Measurements from ENCODE around the gene USP7.

USP7 gene

DNA sequence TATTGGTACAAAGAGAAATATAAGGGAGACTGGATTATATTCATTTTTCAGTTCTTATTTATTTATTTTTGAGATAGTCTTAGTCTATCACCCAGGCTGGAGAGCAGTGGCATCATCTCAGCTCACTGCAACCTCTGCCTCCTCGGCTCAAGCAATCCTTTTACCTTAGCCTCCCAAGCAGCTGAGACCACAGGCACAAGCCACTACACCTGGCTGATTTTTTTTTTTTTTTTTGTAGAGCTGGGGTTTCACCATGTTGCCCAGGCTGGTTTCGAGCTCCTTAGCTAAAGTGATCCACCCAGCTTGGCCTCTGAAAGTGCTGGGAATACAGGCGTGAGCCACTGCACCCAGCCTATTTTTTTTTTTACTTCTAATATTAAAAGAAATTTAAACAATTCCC is 40.1 kb upstream of the USP7 start:
- H3F3A ChIP-seq (ENCODE audit: control insufficient read depth, insufficient read depth) = no peaks in the 10 kb centered on the region
- H3K27me3 ChIP-seq (ENCODE audit: control insufficient read depth, low read length) = peaks cover 13% of the 10 kb centered on the region; the same call in 1 of the 2 replicates
- H3K4me3 ChIP-seq (ENCODE audit: low read length) = no peak overlapping the region
- H3K9me2 ChIP-seq (replicated peaks; ENCODE audit: control insufficient read depth, low read length) = no peaks in the 10 kb centered on the region
- H3K36me3 ChIP-seq (ENCODE audit: control insufficient read depth, low read length) = no peaks in the 10 kb centered on the region
- no peaks in the 10 kb centered on the region for H3K9me3 ChIP-seq (ENCODE audit: control insufficient read depth, insufficient read depth, low read length)
- no peak overlapping the region for H3K4me2 ChIP-seq (ENCODE audit: low read length)
- no peak overlapping the region for H3K27ac ChIP-seq (ENCODE audit: low read depth, low read length)
- H4K20me1 ChIP-seq (ENCODE audit: control insufficient read depth, insufficient read depth, low read depth, low read length) = no peaks in the 10 kb centered on the region
- H3K4me1 ChIP-seq (ENCODE audit: control insufficient read depth, low read length) = peaks cover 5% of the 10 kb centered on the region
- no peak for TF ChIP-seq EZH2phosphoT487 (IDR thresholded peaks at IDR 0.05; ENCODE audit: borderline replicate concordance, low read length)
- H3K79me2 ChIP-seq (ENCODE audit: control insufficient read depth, low read length) = no peaks in the 10 kb centered on the region

- H3K9me3 ChIP-seq (ENCODE audit: control insufficient read depth, insufficient read depth, low read length) = no peaks in the 10 kb centered on the region
- H3K4me3 ChIP-seq (ENCODE audit: low read length) = no peak overlapping the region
- H3K36me3 ChIP-seq (ENCODE audit: control insufficient read depth, low read length) = no peaks in the 10 kb centered on the region
- no peak overlapping the region for H3K27ac ChIP-seq (ENCODE audit: low read depth, low read length)
- H3F3A ChIP-seq (ENCODE audit: control insufficient read depth, insufficient read depth) = no peaks in the 10 kb centered on the region
- H3K9me2 ChIP-seq (replicated peaks; ENCODE audit: control insufficient read depth, low read length) = no peaks in the 10 kb centered on the region
- no peaks in the 10 kb centered on the region for H4K20me1 ChIP-seq (ENCODE audit: control insufficient read depth, insufficient read depth, low read depth, low read length)
- no peaks in the 10 kb centered on the region for H3K79me2 ChIP-seq (ENCODE audit: control insufficient read depth, low read length)
- no peak overlapping the region for H3K4me2 ChIP-seq (ENCODE audit: low read length)
- peaks cover under 1% of the 10 kb centered on the region for H3K4me1 ChIP-seq (ENCODE audit: control insufficient read depth, low read length)
- peaks cover 13% of the 10 kb centered on the region; the same call in 1 of the 2 replicates for H3K27me3 ChIP-seq (ENCODE audit: control insufficient read depth, low read length)
- no peak for TF ChIP-seq EZH2phosphoT487 (IDR thresholded peaks at IDR 0.05; ENCODE audit: borderline replicate concordance, low read length)
- TF ChIP-seq, protein P1, sequence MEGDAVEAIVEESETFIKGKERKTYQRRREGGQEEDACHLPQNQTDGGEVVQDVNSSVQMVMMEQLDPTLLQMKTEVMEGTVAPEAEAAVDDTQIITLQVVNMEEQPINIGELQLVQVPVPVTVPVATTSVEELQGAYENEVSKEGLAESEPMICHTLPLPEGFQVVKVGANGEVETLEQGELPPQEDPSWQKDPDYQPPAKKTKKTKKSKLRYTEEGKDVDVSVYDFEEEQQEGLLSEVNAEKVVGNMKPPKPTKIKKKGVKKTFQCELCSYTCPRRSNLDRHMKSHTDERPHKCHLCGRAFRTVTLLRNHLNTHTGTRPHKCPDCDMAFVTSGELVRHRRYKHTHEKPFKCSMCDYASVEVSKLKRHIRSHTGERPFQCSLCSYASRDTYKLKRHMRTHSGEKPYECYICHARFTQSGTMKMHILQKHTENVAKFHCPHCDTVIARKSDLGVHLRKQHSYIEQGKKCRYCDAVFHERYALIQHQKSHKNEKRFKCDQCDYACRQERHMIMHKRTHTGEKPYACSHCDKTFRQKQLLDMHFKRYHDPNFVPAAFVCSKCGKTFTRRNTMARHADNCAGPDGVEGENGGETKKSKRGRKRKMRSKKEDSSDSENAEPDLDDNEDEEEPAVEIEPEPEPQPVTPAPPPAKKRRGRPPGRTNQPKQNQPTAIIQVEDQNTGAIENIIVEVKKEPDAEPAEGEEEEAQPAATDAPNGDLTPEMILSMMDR (IDR thresholded peaks at IDR 0.05; ENCODE audit: low read depth, low read length, poor library complexity, severe bottlenecking) = no peak
These were observed 39.6 kb upstream of the USP7 start for GRCh38 chr16:9003322-9003721.

GRCh38 chr16:9002042-9002441 is 38.3 kb upstream of the USP7 start:
- H3K4me1 ChIP-seq (ENCODE audit: control insufficient read depth, low read length) = no peaks in the 10 kb centered on the region
- no peaks in the 10 kb centered on the region for H3F3A ChIP-seq (ENCODE audit: control insufficient read depth, insufficient read depth)
- H3K27me3 ChIP-seq (ENCODE audit: control insufficient read depth, low read length) = peaks cover 7% of the 10 kb centered on the region; the same call in 1 of the 2 replicates
- no peak for TF ChIP-seq EZH2phosphoT487 (IDR thresholded peaks at IDR 0.05; ENCODE audit: borderline replicate concordance, low read length)
- TF ChIP-seq, protein P1 (IDR thresholded peaks at IDR 0.05; ENCODE audit: low read depth, low read length, poor library complexity, severe bottlenecking) = no peak
- no peaks in the 10 kb centered on the region for H3K9me3 ChIP-seq (ENCODE audit: control insufficient read depth, insufficient read depth, low read length)
- H3K4me2 ChIP-seq (ENCODE audit: low read length) = no peak overlapping the region
- H3K36me3 ChIP-seq (ENCODE audit: control insufficient read depth, low read length) = no peaks in the 10 kb centered on the region
- H3K9me2 ChIP-seq (replicated peaks; ENCODE audit: control insufficient read depth, low read length) = no peaks in the 10 kb centered on the region
- no peaks in the 10 kb centered on the region for H3K79me2 ChIP-seq (ENCODE audit: control insufficient read depth, low read length)
- no peak overlapping the region for H3K4me3 ChIP-seq (ENCODE audit: low read length)
- H4K20me1 ChIP-seq (ENCODE audit: control insufficient read depth, insufficient read depth, low read depth, low read length) = no peaks in the 10 kb centered on the region
- H3K27ac ChIP-seq (ENCODE audit: low read depth, low read length) = no peak overlapping the region

GRCh38 chr16:9000664-9001063 is 37.0 kb upstream of the USP7 start:
- Histone ChIP-seq H3K79me2 (ENCODE audit: control insufficient read depth, low read length) (no peaks in the 10 kb centered on the region), H3K4me3 (ENCODE audit: low read length) (no peak overlapping the region), H3F3A (ENCODE audit: control insufficient read depth, insufficient read depth) (no peaks in the 10 kb centered on the region), H3K36me3 (ENCODE audit: control insufficient read depth, low read length) (no peaks in the 10 kb centered on the region), H3K9me2 (replicated peaks; ENCODE audit: control insufficient read depth, low read length) (no peaks in the 10 kb centered on the region), H4K20me1 (ENCODE audit: control insufficient read depth, insufficient read depth, low read depth, low read length) (no peaks in the 10 kb centered on the region), H3K27me3 (ENCODE audit: control insufficient read depth, low read length) (no peaks in the 10 kb centered on the region), H3K9me3 (ENCODE audit: control insufficient read depth, insufficient read depth, low read length) (no peaks in the 10 kb centered on the region), H3K4me1 (ENCODE audit: control insufficient read depth, low read length) (no peaks in the 10 kb centered on the region), H3K27ac (ENCODE audit: low read depth, low read length) (no peak overlapping the region), H3K4me2 (ENCODE audit: low read length) (no peak overlapping the region)
- no peak for TF ChIP-seq EZH2phosphoT487 (IDR thresholded peaks at IDR 0.05; ENCODE audit: borderline replicate concordance, low read length)
- TF ChIP-seq, protein P1 (IDR thresholded peaks at IDR 0.05; ENCODE audit: low read depth, low read length, poor library complexity, severe bottlenecking) = no peak
